RCC 7860 (cell line): Measurements from ENCODE around the gene LPCAT1.

Experiments used
- DNase-seq: peaks from one replicate; pipeline ENCODE4 v3.0.0-alpha.2; 2015; ENCODE audit warnings: low spot score
- FAIRE-seq: peaks from 2 replicates; lab custom pipeline; 2012; peaks lifted over from hg19 to GRCh38; lab: Jason Lieb, UNC

LPCAT1 gene

GRCh38 chr5:1498623-1499416, 24.9 kb downstream of the LPCAT1 start:
- DNase-seq: no peak
- no peak for FAIRE-seq

GRCh38 chr5:1497795-1498622, 25.8 kb downstream of the LPCAT1 start:
- no peak for DNase-seq
- FAIRE-seq: no peak

- FAIRE-seq (no peak), DNase-seq (no peak)
These were observed 26.4 kb downstream of the LPCAT1 start for GRCh38 chr5:1497242-1497777.

- FAIRE-seq (no peak), DNase-seq (no peak)
These were observed 28.2 kb downstream of the LPCAT1 start for GRCh38 chr5:1495525-1495897.

GRCh38 chr5:1494780-1495524, 28.8 kb downstream of the LPCAT1 start:
- DNase-seq: no peak
- no peak for FAIRE-seq

GRCh38 chr5:1493941-1494340, 29.8 kb downstream of the LPCAT1 start:
- FAIRE-seq (no peak), DNase-seq (no peak)

- no peak for DNase-seq
- no peak for FAIRE-seq
These were observed 30.3 kb downstream of the LPCAT1 start for GRCh38 chr5:1493413-1493812.

- DNase-seq (no peak), FAIRE-seq (no peak)
These were observed 31.0 kb downstream of the LPCAT1 start for GRCh38 chr5:1492757-1493156.

GRCh38 chr5:1490376-1490775, 33.4 kb downstream of the LPCAT1 start:
- FAIRE-seq (no peak), DNase-seq (no peak)

- DNase-seq: no peak
- no peak for FAIRE-seq
These were observed 34.0 kb downstream of the LPCAT1 start for GRCh38 chr5:1489754-1490153.

- FAIRE-seq: no peak
- peak; percentile 50 for DNase-seq
These were observed 34.7 kb downstream of the LPCAT1 start for GRCh38 chr5:1488882-1489680.

GRCh38 chr5:1487079-1487764, 36.5 kb downstream of the LPCAT1 start:
- FAIRE-seq (no peak), DNase-seq (no peak)

GRCh38 chr5:1486271-1486670, 37.5 kb downstream of the LPCAT1 start:
- FAIRE-seq (no peak), DNase-seq (no peak)

GRCh38 chr5:1485579-1486118, 38.1 kb downstream of the LPCAT1 start:
- FAIRE-seq (no peak), DNase-seq (no peak)

- DNase-seq (no peak), FAIRE-seq (no peak)
These were observed 38.8 kb downstream of the LPCAT1 start for GRCh38 chr5:1484730-1485578.

GRCh38 chr5:1483856-1484729, 39.7 kb downstream of the LPCAT1 start:
- FAIRE-seq (no peak), DNase-seq (no peak)

GRCh38 chr5:1483064-1483463, 40.7 kb downstream of the LPCAT1 start:
- no peak for FAIRE-seq
- DNase-seq: no peak

- no peak for DNase-seq
- no peak for FAIRE-seq
These were observed 41.8 kb downstream of the LPCAT1 start for GRCh38 chr5:1481959-1482331.
